Caco-2 (cell line): Measurements from ENCODE around the gene GRK3. TPM values are rescaled to one million over a fixed set of nuclear protein-coding genes. Genes with fewer than 3 reads are reported as not detected.

Experiments
- BruUV-seq: library from RNA; stranded (reverse); fragments of 400-500 nt; replicated peaks from 2 replicates; lab custom pipeline; 2021; lab: Mats Ljungman, UMichigan
- CTCF ChIA-PET: fragments of 300-600 bp; sonication (Branson Sonifier 250); formaldehyde crosslinking; loops from one replicate; lab custom pipeline; 2022; ENCODE audit warnings: antibody characterized with exemption; lab: Charles Lee
- POLR2A ChIA-PET: fragments of 300-600 bp; sonication (Branson Sonifier 250); formaldehyde crosslinking; loops from one replicate; lab custom pipeline; 2022; ENCODE audit warnings: antibody characterized with exemption; lab: Charles Lee
- DNase-seq, 2 experiments: peaks; one replicate each; pipeline versions ENCODE4 v3.0.0 to v3.0.0-alpha.2; 2020 to 2022
- H3K27me3 ChIP-seq: replicated peaks from 2 replicates; pipeline ENCODE4 v1.6.0; 2011; ENCODE audit warnings: low read length; ENCODE audit not compliant: control insufficient read depth, insufficient read depth
- H3K36me3 ChIP-seq: 2 replicates; pipeline ENCODE4 v1.5.1; 2011; ENCODE audit warnings: low read length; ENCODE audit not compliant: control insufficient read depth, insufficient read depth
- H3K4me1 ChIP-seq: fragments of 250-450 bp; sonication (Bioruptor Pico); 2 replicates; pipeline ENCODE4 v1.5.1; 2020; ENCODE audit warnings: mild to moderate bottlenecking
- H3K4me3 ChIP-seq: 2 replicates; pipeline ENCODE4 v1.5.1; 2011; ENCODE audit warnings: low read depth, mild to moderate bottlenecking, control low read depth, low read length
- H3K9me3 ChIP-seq: fragments of 250-450 bp; sonication (Bioruptor Pico); 2 replicates; pipeline ENCODE4 v1.5.1; 2020; ENCODE audit warnings: mild to moderate bottlenecking, moderate library complexity
- H3K27ac Mint-ChIP-seq: one replicate; pipeline ENCODE4 v1.8.0; 2022; ENCODE audit warnings: mixed read lengths; ENCODE audit not compliant: unreplicated experiment
- H3K27me3 Mint-ChIP-seq: one replicate; pipeline ENCODE4 v1.8.0; 2022; ENCODE audit warnings: mixed read lengths; ENCODE audit not compliant: insufficient read depth, unreplicated experiment
- H3K36me3 Mint-ChIP-seq: one replicate; pipeline ENCODE4 v1.8.0; 2022; ENCODE audit warnings: mild to moderate bottlenecking, mixed read lengths; ENCODE audit not compliant: insufficient read depth, unreplicated experiment
- H3K4me1 Mint-ChIP-seq: one replicate; pipeline ENCODE4 v1.8.0; 2022; ENCODE audit warnings: low read depth, mixed read lengths; ENCODE audit not compliant: unreplicated experiment
- H3K4me3 Mint-ChIP-seq: one replicate; pipeline ENCODE4 v1.8.0; 2022; ENCODE audit warnings: mild to moderate bottlenecking, moderate library complexity, mixed read lengths; ENCODE audit not compliant: unreplicated experiment
- H3K9me3 Mint-ChIP-seq: one replicate; pipeline ENCODE4 v1.8.0; 2022; ENCODE audit warnings: mixed read lengths; ENCODE audit not compliant: unreplicated experiment
- CTCF ChIP-seq, 2 experiments: fragments of 200-600 bp in 1 of 2; IDR thresholded peaks; 1 replicate in 1 of 2; 2 replicates in 1 of 2; pipeline versions ENCODE4 v1.5.1 to v1.8.0; 2011 to 2022; ENCODE audit warnings: antibody characterized with exemption in 1 of 2, control low read depth in 1 of 2, inconsistent platforms in 1 of 2, low read depth in 1 of 2, low read length in 1 of 2, mild to moderate bottlenecking in 1 of 2, moderate library complexity in 1 of 2; ENCODE audit not compliant: insufficient read depth in 1 of 2, severe bottlenecking in 1 of 2, unreplicated experiment in 1 of 2
- intact Hi-C: fragments of 100-400 bp; cut with micrococcal nuclease; formaldehyde crosslinking; loops from one replicate; pipeline ENCODE4 v1.10.0; 2022; ENCODE audit not compliant: unreplicated experiment
- total RNA-seq: library from RNA; stranded (reverse); gene quantifications from 2 replicates; pipeline ENCODE4 v1.2.3, GENCODE V29; 2022

Gene GRK3
- total RNA-seq, 1 experiment from 2014 or later = 9.7 TPM

DNA sequence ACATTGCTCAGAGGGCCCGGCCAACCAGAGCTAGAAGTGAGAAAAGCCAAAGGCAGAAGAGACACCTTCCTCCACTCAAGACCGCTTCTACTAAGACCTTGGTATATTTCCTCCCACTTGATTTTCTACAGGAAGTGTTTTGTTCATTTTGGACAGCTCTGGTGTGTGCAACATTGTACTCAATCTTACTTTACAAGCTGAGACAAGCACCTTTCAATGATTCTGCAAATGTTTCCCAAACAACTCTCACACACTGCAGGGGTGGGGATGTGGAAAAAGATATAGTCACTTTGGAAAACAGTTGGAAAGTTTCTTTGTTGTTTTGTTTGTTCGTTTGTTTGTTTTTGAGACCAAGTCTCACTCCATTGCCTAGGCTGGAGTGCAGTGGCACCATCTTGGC is 193.2 kb downstream of the GRK3 start:
- H3K4me3 ChIP-seq = no peak overlapping the region
- no peaks in the 10 kb centered on the region for H3K9me3 ChIP-seq
- POLR2A ChIA-PET = no interaction called here
- CTCF ChIA-PET = no interaction called here
- no peak overlapping the region for H3K4me3 Mint-ChIP-seq
- H3K36me3 Mint-ChIP-seq = peaks cover 5% of the 10 kb centered on the region
- BruUV-seq = no TSS peak
- H3K4me1 Mint-ChIP-seq = peaks cover 8% of the 10 kb centered on the region
- no peak for TF ChIP-seq CTCF (IDR thresholded peaks at IDR 0.05; ENCODE audit: insufficient read depth in 1 of 2, low read depth in 1 of 2, low read length in 1 of 2, severe bottlenecking in 1 of 2, unreplicated experiment in 1 of 2)
- H3K9me3 Mint-ChIP-seq = peaks cover 9% of the 10 kb centered on the region
- intact Hi-C loops = no loop called here
- H3K27me3 ChIP-seq = no peaks in the 10 kb centered on the region
- peaks cover 24% of the 10 kb centered on the region for H3K4me1 ChIP-seq
- no peak for DNase-seq
- H3K36me3 ChIP-seq = no peaks in the 10 kb centered on the region
- no peaks in the 10 kb centered on the region for H3K27me3 Mint-ChIP-seq
- no peak overlapping the region for H3K27ac Mint-ChIP-seq

GRCh38 chr22:25758316-25758715 is 193.8 kb downstream of the GRK3 start:
- no peaks in the 10 kb centered on the region for H3K36me3 ChIP-seq
- H3K27me3 ChIP-seq = no peaks in the 10 kb centered on the region
- Mint-ChIP-seq H3K4me1 (peaks cover 9% of the 10 kb centered on the region), H3K9me3 (peaks cover 9% of the 10 kb centered on the region), H3K27me3 (no peaks in the 10 kb centered on the region), H3K4me3 (no peak overlapping the region), H3K27ac (no peak overlapping the region), H3K36me3 (peaks cover 5% of the 10 kb centered on the region)
- POLR2A ChIA-PET = no interaction called here
- H3K9me3 ChIP-seq = no peaks in the 10 kb centered on the region
- intact Hi-C loops = no loop called here
- TF ChIP-seq CTCF (IDR thresholded peaks at IDR 0.05; ENCODE audit: insufficient read depth in 1 of 2, low read depth in 1 of 2, low read length in 1 of 2, severe bottlenecking in 1 of 2, unreplicated experiment in 1 of 2) = no peak
- peaks cover 30% of the 10 kb centered on the region for H3K4me1 ChIP-seq
- no TSS peak for BruUV-seq
- CTCF ChIA-PET = no interaction called here
- DNase-seq = no peak
- no peak overlapping the region for H3K4me3 ChIP-seq

DNA sequence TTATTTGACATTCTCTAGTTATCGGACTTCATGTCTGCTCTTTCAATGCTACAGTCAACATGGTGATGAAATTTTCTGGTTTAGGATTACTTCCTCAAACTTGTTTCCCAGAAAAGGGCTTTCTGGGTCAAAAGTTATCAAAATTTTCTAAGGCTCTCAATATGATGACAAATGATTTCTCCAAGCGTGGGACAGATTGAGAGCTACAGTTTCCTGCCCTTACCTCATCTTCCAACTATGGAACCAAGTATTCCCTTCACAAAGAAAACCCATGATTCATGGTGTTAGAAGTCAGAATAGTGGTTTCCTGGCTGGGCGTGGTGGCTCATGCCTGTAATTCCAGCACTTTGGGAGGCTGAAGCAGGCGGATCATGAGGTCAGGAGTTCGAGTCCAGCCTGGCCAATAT is 195.4 kb downstream of the GRK3 start:
- peak; percentile 45 to 57 for DNase-seq
- Mint-ChIP-seq H3K27me3 (no peaks in the 10 kb centered on the region), H3K36me3 (peaks cover 5% of the 10 kb centered on the region), H3K9me3 (peaks cover 9% of the 10 kb centered on the region), H3K4me3 (no peak overlapping the region), H3K27ac (no peak overlapping the region), H3K4me1 (peaks cover 9% of the 10 kb centered on the region)
- no peak overlapping the region for H3K4me3 ChIP-seq
- peaks cover 32% of the 10 kb centered on the region for H3K4me1 ChIP-seq
- no TSS peak for BruUV-seq
- no peaks in the 10 kb centered on the region; the same call in 1 of the 2 replicates for H3K9me3 ChIP-seq
- no peaks in the 10 kb centered on the region for H3K27me3 ChIP-seq
- intact Hi-C loops = no loop called here
- H3K36me3 ChIP-seq = no peaks in the 10 kb centered on the region
- no peak for TF ChIP-seq CTCF (IDR thresholded peaks at IDR 0.05; ENCODE audit: insufficient read depth in 1 of 2, low read depth in 1 of 2, low read length in 1 of 2, severe bottlenecking in 1 of 2, unreplicated experiment in 1 of 2)
- ChIA-PET CTCF (interaction anchor here (0.7 to 1.1 kb wide), 2 partner anchors 13 to 215 kb away, joined by 3 to 6 read pairs; no protein-coding TSS in a partner anchor), POLR2A (no interaction called here)
